H9 (cell line): ENCODE results near the gene APOL1. TPM values are rescaled to one million over a fixed set of nuclear protein-coding genes. Genes with fewer than 3 reads are reported as not detected.

Source experiments
- DNase-seq: peaks from one replicate; pipeline ENCODE4 v3.0.0-alpha.2; 2017
- H2AFZ ChIP-seq: one replicate; pipeline ENCODE4 v1.6.1; 2013; ENCODE audit warnings: mild to moderate bottlenecking, low read length, control low read depth, moderate library complexity
- H2AK5ac ChIP-seq: 2 replicates; pipeline ENCODE4 v1.6.1; 2013; ENCODE audit warnings: low read length, control low read depth, mixed read lengths; ENCODE audit not compliant: insufficient read length
- H2BK120ac ChIP-seq: one replicate; pipeline ENCODE4 v1.6.1; 2013; ENCODE audit warnings: low read depth, mild to moderate bottlenecking, low read length, control low read depth, inconsistent platforms; ENCODE audit not compliant: poor library complexity, severe bottlenecking
- H2BK12ac ChIP-seq: 2 replicates; pipeline ENCODE4 v1.6.1; 2013; ENCODE audit warnings: low read length, control low read depth, mixed read lengths, low read depth; ENCODE audit not compliant: insufficient read length
- H2BK15ac ChIP-seq: 2 replicates; pipeline ENCODE4 v1.6.1; 2013; ENCODE audit warnings: low read depth, low read length, control low read depth
- H2BK20ac ChIP-seq: one replicate; pipeline ENCODE4 v1.6.1; 2013; ENCODE audit warnings: low read depth, mild to moderate bottlenecking, low read length, control low read depth, inconsistent platforms; ENCODE audit not compliant: poor library complexity, severe bottlenecking
- H2BK5ac ChIP-seq: 2 replicates; pipeline ENCODE4 v1.6.1; 2013; ENCODE audit warnings: low read length, control low read depth, mixed read lengths; ENCODE audit not compliant: insufficient read length
- H3K14ac ChIP-seq: 2 replicates; pipeline ENCODE4 v1.6.1; 2013; ENCODE audit warnings: low read length, control low read depth; ENCODE audit not compliant: insufficient read depth
- H3K18ac ChIP-seq: 2 replicates; pipeline ENCODE4 v1.6.1; 2013; ENCODE audit warnings: low read depth, mild to moderate bottlenecking, mixed read lengths, low read length, control low read depth; ENCODE audit not compliant: insufficient read length
- H3K23ac ChIP-seq: 2 replicates; pipeline ENCODE4 v1.6.1; 2013; ENCODE audit warnings: low read length, control low read depth, mixed read lengths, low read depth; ENCODE audit not compliant: insufficient read length
- H3K23me2 ChIP-seq: 2 replicates; pipeline ENCODE4 v1.6.1; 2013; ENCODE audit warnings: low read depth, mild to moderate bottlenecking, mixed read lengths, low read length, control low read depth; ENCODE audit not compliant: insufficient read length, poor library complexity, severe bottlenecking
- H3K27ac ChIP-seq: 2 replicates; pipeline ENCODE4 v1.5.1; 2013; ENCODE audit warnings: low read length, control low read depth, mixed read lengths, low read depth; ENCODE audit not compliant: insufficient read length
- H3K27me3 ChIP-seq: 2 replicates; pipeline ENCODE4 v1.6.1; 2013; ENCODE audit warnings: low read length, control low read depth, inconsistent platforms; ENCODE audit not compliant: insufficient read depth
- H3K4ac ChIP-seq: 2 replicates; pipeline ENCODE4 v1.6.1; 2013; ENCODE audit warnings: low read depth, mild to moderate bottlenecking, control low read depth, inconsistent platforms, low read length, moderate library complexity
- H3K4me1 ChIP-seq: 2 replicates; pipeline ENCODE4 v1.6.1; 2013; ENCODE audit warnings: low read length, control low read depth, inconsistent platforms; ENCODE audit not compliant: insufficient read depth
- H3K4me2 ChIP-seq: 2 replicates; pipeline ENCODE4 v1.6.1; 2013; ENCODE audit warnings: low read length, control low read depth, mixed read lengths; ENCODE audit not compliant: insufficient read length, insufficient read depth
- H3K56ac ChIP-seq: 2 replicates; pipeline ENCODE4 v1.6.1; 2013; ENCODE audit warnings: low read depth, mild to moderate bottlenecking, mixed read lengths, low read length, control low read depth; ENCODE audit not compliant: insufficient read length
- H3K79me1 ChIP-seq: 2 replicates; pipeline ENCODE4 v1.6.1; 2013; ENCODE audit warnings: low read depth, mild to moderate bottlenecking, moderate library complexity, low read length, control low read depth, inconsistent platforms; ENCODE audit not compliant: insufficient read depth, poor library complexity, severe bottlenecking
- H3K79me2 ChIP-seq: 2 replicates; pipeline ENCODE4 v1.6.1; 2013; ENCODE audit warnings: low read length, control low read depth, inconsistent platforms; ENCODE audit not compliant: insufficient read depth
- H3K9ac ChIP-seq: 2 replicates; pipeline ENCODE4 v1.6.1; 2013; ENCODE audit warnings: low read length, control low read depth, mixed read lengths; ENCODE audit not compliant: insufficient read length; ENCODE audit errors: extremely low read depth
- H3K9me3 ChIP-seq: one replicate; pipeline ENCODE4 v1.6.1; 2013; ENCODE audit warnings: low read depth, low read length, inconsistent platforms; ENCODE audit not compliant: control insufficient read depth
- H3T11ph ChIP-seq: one replicate; pipeline ENCODE4 v1.6.1; 2013; ENCODE audit warnings: mild to moderate bottlenecking, low read length, control low read depth, inconsistent platforms
- H4K20me1 ChIP-seq: one replicate; pipeline ENCODE4 v1.6.1; 2013; ENCODE audit not compliant: control insufficient read depth, insufficient read length, insufficient read depth
- H4K5ac ChIP-seq: 2 replicates; pipeline ENCODE4 v1.6.1; 2013; ENCODE audit warnings: low read depth, mild to moderate bottlenecking, mixed read lengths, low read length, control low read depth; ENCODE audit not compliant: insufficient read length
- H4K8ac ChIP-seq: replicated peaks from 2 replicates; pipeline ENCODE4 v1.6.1; 2013; ENCODE audit warnings: low read length, control low read depth, mixed read lengths, low read depth; ENCODE audit not compliant: insufficient read length
- H4K91ac ChIP-seq: 2 replicates; pipeline ENCODE4 v1.6.1; 2013; ENCODE audit warnings: low read depth, mild to moderate bottlenecking, moderate library complexity, mixed read lengths, low read length, control low read depth; ENCODE audit not compliant: insufficient read length
- H3K27ac Mint-ChIP-seq, 3 experiments: 2 replicates in 2 of 3; 3 replicates in 1 of 3; pipeline ENCODE4 v1.8.0; 2020 to 2021; ENCODE audit warnings: mixed read lengths in 3 of 3, mild to moderate bottlenecking in 1 of 3, moderate library complexity in 1 of 3
- H3K27me3 Mint-ChIP-seq: 2 replicates; pipeline ENCODE4 v1.8.0; 2021; ENCODE audit warnings: low read depth, mild to moderate bottlenecking, moderate library complexity, mixed read lengths
- H3K36me3 Mint-ChIP-seq, 3 experiments: 2 replicates in 2 of 3; 3 replicates in 1 of 3; pipeline ENCODE4 v1.8.0; 2020 to 2021; ENCODE audit warnings: low read depth in 3 of 3, mixed read lengths in 3 of 3; ENCODE audit not compliant: insufficient read depth in 1 of 3
- H3K4me1 Mint-ChIP-seq, 2 experiments: 2 replicates each; pipeline ENCODE4 v1.8.0; 2020; ENCODE audit warnings: mixed read lengths in 2 of 2
- H3K4me3 Mint-ChIP-seq, 2 experiments: 2 replicates in 1 of 2; 3 replicates in 1 of 2; pipeline ENCODE4 v1.8.0; 2020 to 2021; ENCODE audit warnings: mild to moderate bottlenecking in 2 of 2, mixed read lengths in 2 of 2, moderate library complexity in 1 of 2
- H3K9me3 Mint-ChIP-seq, 2 experiments: 2 replicates in 1 of 2; 3 replicates in 1 of 2; pipeline ENCODE4 v1.8.0; 2020; ENCODE audit warnings: mild to moderate bottlenecking in 2 of 2, mixed read lengths in 2 of 2, moderate library complexity in 1 of 2
- CTCF ChIP-seq: fragments of 200-600 bp; sonication (generic); conservative IDR thresholded peaks from 3 replicates; pipeline ENCODE4 v1.8.0; 2021; ENCODE audit warnings: antibody characterized with exemption, mild to moderate bottlenecking
- WGBS: extraction: QIAGEN DNeasy Blood & Tissue Kit; methylation state at CpG from one replicate; pipeline ENCODE4 v1.1.7; 2013; ENCODE audit warnings: missing lambda C conversion rate, low lambda C conversion rate, mixed read lengths; ENCODE audit not compliant: insufficient read length; ENCODE audit errors: extremely low coverage; 5-methylcytosine and 5-hydroxymethylcytosine counted together
- total RNA-seq: library from RNA; stranded (reverse); gene quantifications from 2 replicates; pipeline ENCODE4 v1.2.1, GENCODE V29; 2021

The APOL1 gene
- total RNA-seq, 1 experiment from 2014 or later, result not detected

GRCh38 chr22:36206255-36206654 is 46.7 kb upstream of the APOL1 start:
- no peak for DNase-seq
- H3K4me1 Mint-ChIP-seq, result peaks cover 20 to 28% of the 10 kb centered on the region in 2 experiments

More at GRCh38 chr22:36206255-36206654, 46.7 kb upstream of the APOL1 start:
- Histone ChIP-seq H3K23ac (no peak overlapping the region), H4K91ac (no peak overlapping the region), H3K79me1 (no peaks in the 10 kb centered on the region), H3K27ac (no peak overlapping the region), H4K8ac (no peak overlapping the region), H2BK120ac (no peak overlapping the region), H3K23me2 (no peaks in the 10 kb centered on the region), H2BK12ac (no peak overlapping the region), H2BK15ac (no peak overlapping the region), H3K4me2 (no peak overlapping the region), H2AFZ (no peak overlapping the region), H2AK5ac (no peak overlapping the region), H3K9me3 (no peaks in the 10 kb centered on the region), H3K79me2 (no peaks in the 10 kb centered on the region), H2BK20ac (no peak overlapping the region), H3K56ac (no peak overlapping the region), H3K18ac (no peak overlapping the region), H4K20me1 (no peaks in the 10 kb centered on the region), H2BK5ac (no peak overlapping the region), H4K5ac (no peak overlapping the region), H3K14ac (no peak overlapping the region), H3K27me3 (no peaks in the 10 kb centered on the region), H3K4me1 (no peaks in the 10 kb centered on the region), H3T11ph (no peak overlapping the region), H3K4ac (no peak overlapping the region), H3K9ac (no peak overlapping the region)
- Mint-ChIP-seq H3K27ac (no peak overlapping the region), H3K9me3 (peaks cover 9 to 24% of the 10 kb centered on the region in 2 experiments), H3K36me3 (no peaks in the 10 kb centered on the region; a peak in 2 of 7 replicates), H3K4me3 (no peak overlapping the region), H3K27me3 (peaks cover 11% of the 10 kb centered on the region)
- no peak for TF ChIP-seq CTCF
- no CpG with 5 or more reads among the region's 1 CpG for WGBS
